Retinal pigment epithelial cell (primary cell): ENCODE data around the gene EGLN3.

Experiments
- DNase-seq: peaks from one replicate; pipeline ENCODE4 v3.0.0-alpha.2; 2010; ENCODE audit warnings: low read depth
- H3K4me3 ChIP-seq: 2 replicates; pipeline ENCODE4 v1.5.1; 2011; ENCODE audit warnings: mild to moderate bottlenecking, low read length, control low read depth, moderate library complexity
- TF ChIP-seq, protein P1 (sequence below): conservative IDR thresholded peaks from 2 replicates; pipeline ENCODE4 v1.5.1; 2011; ENCODE audit warnings: low read depth, low read length, control low read depth, inconsistent platforms

Gene EGLN3

GRCh38 chr14:33934938-33935337 is 15.9 kb downstream of the EGLN3 start:
- TF ChIP-seq, protein P1, sequence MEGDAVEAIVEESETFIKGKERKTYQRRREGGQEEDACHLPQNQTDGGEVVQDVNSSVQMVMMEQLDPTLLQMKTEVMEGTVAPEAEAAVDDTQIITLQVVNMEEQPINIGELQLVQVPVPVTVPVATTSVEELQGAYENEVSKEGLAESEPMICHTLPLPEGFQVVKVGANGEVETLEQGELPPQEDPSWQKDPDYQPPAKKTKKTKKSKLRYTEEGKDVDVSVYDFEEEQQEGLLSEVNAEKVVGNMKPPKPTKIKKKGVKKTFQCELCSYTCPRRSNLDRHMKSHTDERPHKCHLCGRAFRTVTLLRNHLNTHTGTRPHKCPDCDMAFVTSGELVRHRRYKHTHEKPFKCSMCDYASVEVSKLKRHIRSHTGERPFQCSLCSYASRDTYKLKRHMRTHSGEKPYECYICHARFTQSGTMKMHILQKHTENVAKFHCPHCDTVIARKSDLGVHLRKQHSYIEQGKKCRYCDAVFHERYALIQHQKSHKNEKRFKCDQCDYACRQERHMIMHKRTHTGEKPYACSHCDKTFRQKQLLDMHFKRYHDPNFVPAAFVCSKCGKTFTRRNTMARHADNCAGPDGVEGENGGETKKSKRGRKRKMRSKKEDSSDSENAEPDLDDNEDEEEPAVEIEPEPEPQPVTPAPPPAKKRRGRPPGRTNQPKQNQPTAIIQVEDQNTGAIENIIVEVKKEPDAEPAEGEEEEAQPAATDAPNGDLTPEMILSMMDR: no peak
- no peak for DNase-seq
- no peak overlapping the region for H3K4me3 ChIP-seq

GRCh38 chr14:33934043-33934750 is 16.7 kb downstream of the EGLN3 start:
- no peak for DNase-seq
- TF ChIP-seq, protein P1: no peak
- H3K4me3 ChIP-seq: no peak overlapping the region

DNA sequence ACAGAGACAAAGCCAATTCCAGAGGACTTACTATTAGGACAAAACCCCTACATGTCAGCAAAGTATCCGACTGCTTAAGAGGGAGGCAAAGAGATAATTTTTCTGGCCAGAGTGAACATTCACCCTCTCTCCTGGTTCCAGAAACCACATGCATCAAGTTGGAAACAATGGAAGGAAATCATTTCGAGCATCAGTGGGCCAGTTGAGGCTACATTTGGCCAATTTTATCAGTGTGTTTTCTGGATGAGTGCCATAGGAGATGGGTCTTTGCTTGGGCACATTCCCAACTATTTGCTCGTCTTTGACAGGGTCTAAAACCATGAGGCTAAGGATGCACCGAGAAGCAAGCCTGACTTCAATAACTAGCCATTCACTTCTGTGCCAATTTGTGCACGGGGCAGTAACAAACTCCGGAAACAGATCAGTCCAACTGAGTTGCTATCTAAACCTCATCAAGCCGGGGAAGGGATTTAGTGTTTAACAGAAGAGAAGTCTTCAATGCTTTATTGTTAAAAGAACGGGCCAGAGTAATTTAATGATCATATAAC is 17.4 kb downstream of the EGLN3 start:
- DNase-seq: no peak
- TF ChIP-seq, protein P1: no peak
- no peak overlapping the region for H3K4me3 ChIP-seq

DNA sequence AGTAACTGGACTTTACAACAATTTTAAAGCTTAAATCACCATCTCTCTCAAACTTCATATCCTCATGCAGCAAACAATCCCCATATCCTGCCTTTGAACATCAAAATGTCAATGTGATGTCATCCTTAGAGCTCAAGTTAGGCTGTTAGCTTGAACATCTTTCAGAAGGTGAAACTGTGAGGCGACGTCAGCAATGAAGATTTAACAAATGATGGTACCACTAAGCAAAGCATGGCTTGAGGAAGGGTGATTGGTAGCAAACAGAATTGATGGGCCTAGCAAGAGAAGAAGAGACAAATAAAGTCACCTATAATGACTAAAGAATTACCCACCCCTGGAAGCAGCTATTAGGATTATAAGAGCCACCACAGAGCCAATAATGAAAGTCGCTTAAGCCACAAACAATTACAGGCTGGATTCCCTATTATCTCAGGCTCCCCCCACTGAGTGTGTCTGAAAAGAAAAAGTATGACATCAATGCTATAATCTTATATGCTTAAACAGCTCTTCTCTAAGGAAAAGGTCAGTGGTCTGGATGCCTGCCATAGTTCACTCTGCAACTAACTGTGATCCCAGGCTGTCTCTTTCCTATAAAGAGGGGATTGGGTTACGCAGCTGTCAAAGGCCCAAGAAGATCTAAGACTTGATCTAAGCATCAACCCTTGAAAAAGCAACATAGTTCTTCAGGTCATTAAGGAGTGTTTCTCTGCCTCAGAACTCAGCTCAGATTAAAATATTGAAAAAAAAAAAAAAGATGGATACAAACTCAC is 18.1 kb downstream of the EGLN3 start:
- no peak for DNase-seq
- no peak overlapping the region for H3K4me3 ChIP-seq
- TF ChIP-seq, protein P1: no peak

DNA sequence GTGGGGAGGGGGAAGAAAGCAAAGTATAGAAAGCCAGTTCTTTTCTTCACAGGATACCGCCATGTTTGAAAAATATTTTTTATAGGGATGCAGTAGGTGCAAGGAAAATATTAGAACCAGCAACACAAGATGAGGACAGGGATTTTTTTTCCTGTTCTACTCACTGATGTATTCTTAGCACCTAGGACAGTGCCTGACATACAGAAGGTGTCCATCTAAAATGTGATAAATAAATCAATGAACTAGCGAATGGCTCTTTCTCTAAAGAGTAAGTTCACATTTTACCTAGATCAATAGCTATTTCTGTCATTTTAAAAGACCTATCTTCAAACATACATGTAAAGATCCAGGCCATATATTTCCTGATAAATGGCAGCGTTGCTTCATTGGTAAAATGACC is 18.8 kb downstream of the EGLN3 start:
- TF ChIP-seq, protein P1: no peak
- no peak overlapping the region for H3K4me3 ChIP-seq
- DNase-seq: no peak

DNA sequence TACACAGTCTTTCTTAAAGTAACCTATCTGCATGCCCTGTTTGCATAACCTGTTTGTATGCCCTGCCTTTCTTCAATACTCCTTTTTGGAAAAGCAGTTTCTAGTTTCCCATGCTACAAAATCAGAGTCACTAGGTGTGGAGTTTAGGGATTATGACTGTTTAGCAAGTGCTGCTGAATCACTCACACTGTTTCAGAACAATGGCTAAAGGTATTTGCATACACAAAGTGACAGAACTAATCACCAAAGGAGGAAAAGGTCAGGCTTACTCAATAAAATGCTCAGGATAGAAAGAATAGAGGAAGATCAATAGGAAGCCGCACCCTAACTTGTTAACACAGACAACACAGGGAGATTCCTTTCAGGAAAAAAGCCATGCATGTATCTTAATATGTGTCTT is 19.4 kb downstream of the EGLN3 start:
- TF ChIP-seq, protein P1: no peak
- no peak overlapping the region for H3K4me3 ChIP-seq
- no peak for DNase-seq

DNA sequence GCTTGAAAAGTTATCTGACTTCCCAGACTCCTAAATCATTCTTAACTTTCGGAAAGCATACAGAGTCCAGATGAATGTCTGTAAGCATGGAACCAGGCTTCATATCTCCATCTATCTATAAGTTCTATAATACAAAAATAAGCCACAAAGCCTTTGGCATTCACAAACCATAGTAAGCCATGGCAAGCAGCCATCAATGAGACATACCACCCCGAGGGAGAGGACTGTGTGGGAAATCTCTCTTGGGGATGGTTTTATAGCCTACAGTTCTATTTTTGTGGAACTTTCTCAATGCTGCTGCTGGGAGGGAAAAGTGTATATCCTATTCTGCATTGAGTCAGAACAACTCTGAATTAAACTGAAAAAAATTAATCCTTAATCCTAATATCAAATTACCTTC is 20.4 kb downstream of the EGLN3 start:
- TF ChIP-seq, protein P1: no peak
- H3K4me3 ChIP-seq: no peak overlapping the region
- no peak for DNase-seq
